Liver (tissue), 9 donors: ENCODE results near the gene XXYLT1. TPM values are rescaled to one million over a fixed set of nuclear protein-coding genes. Genes with fewer than 3 reads are reported as not detected.

Source experiments
- DNase-seq: peaks from one replicate; pipeline ENCODE4 v3.0.0-alpha.2; 2017; ENCODE audit warnings: low spot score
- H3K27ac ChIP-seq, 2 donors: one replicate each; pipeline ENCODE4 v1.7.0; 2013; ENCODE audit warnings: inconsistent platforms in 2 of 2, low read length in 2 of 2, control low read depth in 1 of 2, low read depth in 1 of 2, mild to moderate bottlenecking in 1 of 2
- H3K27me3 ChIP-seq, 4 donors: one replicate each; pipeline versions ENCODE4 v1.6.1 to v1.7.0; 2013; ENCODE audit warnings: low read length in 3 of 4, inconsistent platforms in 1 of 4, mild to moderate bottlenecking in 1 of 4, moderate library complexity in 1 of 4; ENCODE audit not compliant: control insufficient read depth in 4 of 4, insufficient read depth in 4 of 4
- H3K36me3 ChIP-seq, 4 donors: one replicate each; pipeline versions ENCODE4 v1.6.1 to v1.7.0; 2013; ENCODE audit warnings: low read length in 3 of 4, mild to moderate bottlenecking in 3 of 4, low read depth in 1 of 4, moderate library complexity in 1 of 4; ENCODE audit not compliant: control insufficient read depth in 4 of 4, insufficient read depth in 3 of 4
- H3K4me1 ChIP-seq, 4 donors: one replicate each; pipeline versions ENCODE4 v1.6.1 to v1.7.0; 2013; ENCODE audit warnings: low read length in 3 of 4, mild to moderate bottlenecking in 3 of 4, moderate library complexity in 1 of 4; ENCODE audit not compliant: control insufficient read depth in 4 of 4, insufficient read depth in 4 of 4
- H3K4me3 ChIP-seq, 3 donors: one replicate each; pipeline versions ENCODE4 v1.6.1 to v1.7.0; 2013; ENCODE audit warnings: low read length in 3 of 3, control low read depth in 1 of 3, low read depth in 1 of 3, mild to moderate bottlenecking in 1 of 3
- H3K9ac ChIP-seq, 2 donors: one replicate each; pipeline ENCODE4 v1.7.0; 2013; ENCODE audit warnings: low read length in 2 of 2, mild to moderate bottlenecking in 2 of 2, moderate library complexity in 2 of 2, control low read depth in 1 of 2, low read depth in 1 of 2
- H3K9me3 ChIP-seq, 4 donors: one replicate each; pipeline versions ENCODE4 v1.6.1 to v1.7.0; 2013; ENCODE audit warnings: low read length in 3 of 4; ENCODE audit not compliant: control insufficient read depth in 4 of 4
- CTCF ChIP-seq: fragments of 150-350 bp; IDR thresholded peaks from 2 replicates; pipeline ENCODE4 v1.5.1; 2017; ENCODE audit warnings: improper control_type of control experiment, low read depth, low read length; ENCODE audit not compliant: missing input control
- EGR1 ChIP-seq, 2 donors: IDR thresholded peaks; 2 replicates each; pipeline ENCODE4 v1.6.1; 2016 to 2018; ENCODE audit warnings: antibody characterized with exemption in 2 of 2, low read depth in 2 of 2
- FOXA1 ChIP-seq: IDR thresholded peaks from 2 replicates; pipeline ENCODE4 v1.6.1; 2016; ENCODE audit warnings: antibody characterized with exemption
- FOXA2 ChIP-seq: IDR thresholded peaks from 2 replicates; pipeline ENCODE4 v1.6.1; 2016; ENCODE audit warnings: antibody characterized with exemption
- GABPA ChIP-seq, 2 donors: IDR thresholded peaks in 1 of 2; conservative IDR thresholded peaks in 1 of 2; 2 replicates each; pipeline ENCODE4 v1.6.1; 2016; ENCODE audit warnings: antibody characterized with exemption in 2 of 2, mild to moderate bottlenecking in 1 of 2, moderate library complexity in 1 of 2
- HNF4A ChIP-seq, 2 donors: conservative IDR thresholded peaks; 2 replicates each; pipeline ENCODE4 v1.6.1; 2016; ENCODE audit warnings: antibody characterized with exemption in 2 of 2, mild to moderate bottlenecking in 2 of 2
- HNF4G ChIP-seq: IDR thresholded peaks from 2 replicates; pipeline ENCODE4 v1.6.1; 2016; ENCODE audit warnings: antibody characterized with exemption
- JUND ChIP-seq, 2 donors: IDR thresholded peaks; 2 replicates each; pipeline ENCODE4 v1.6.1; 2016; ENCODE audit warnings: antibody characterized with exemption in 2 of 2
- MAX ChIP-seq: IDR thresholded peaks from 2 replicates; pipeline ENCODE4 v1.6.1; 2016; ENCODE audit warnings: antibody characterized with exemption
- NR2F2 ChIP-seq: IDR thresholded peaks from 2 replicates; pipeline ENCODE4 v1.6.1; 2016; ENCODE audit warnings: antibody characterized with exemption
- RAD21 ChIP-seq, 2 donors: IDR thresholded peaks; 2 replicates each; pipeline ENCODE4 v1.6.1; 2016; ENCODE audit warnings: antibody characterized with exemption in 2 of 2, mild to moderate bottlenecking in 2 of 2
- RXRA ChIP-seq, 2 donors: IDR thresholded peaks; 2 replicates each; pipeline ENCODE4 v1.6.1; 2017 to 2018; ENCODE audit warnings: antibody characterized with exemption in 2 of 2, mild to moderate bottlenecking in 1 of 2
- SP1 ChIP-seq: IDR thresholded peaks from 2 replicates; pipeline ENCODE4 v1.6.1; 2018; ENCODE audit warnings: antibody characterized with exemption, mild to moderate bottlenecking
- TAF1 ChIP-seq: conservative IDR thresholded peaks from 2 replicates; pipeline ENCODE4 v1.6.1; 2016; ENCODE audit warnings: antibody characterized with exemption, mild to moderate bottlenecking
- YY1 ChIP-seq: IDR thresholded peaks from 2 replicates; pipeline ENCODE4 v1.6.1; 2016; ENCODE audit warnings: antibody characterized with exemption, mild to moderate bottlenecking
- ZBTB33 ChIP-seq: IDR thresholded peaks from 2 replicates; pipeline ENCODE4 v1.6.1; 2016; ENCODE audit warnings: antibody characterized with exemption
- WGBS: extraction: QIAGEN DNeasy Blood & Tissue Kit; methylation state at CpG from one replicate; pipeline ENCODE4 v1.1.7; 2013; 5-methylcytosine and 5-hydroxymethylcytosine counted together
- polyA plus RNA-seq, 2 donors: library from polyadenylated mRNA; stranded (reverse) in 1 of 2; unstranded in 1 of 2; fragments of 200-250 nt in 1 of 2; fragments of >200 nt in 1 of 2; fragmentation: Nextera tagmentation in 1 of 2; extraction: Ambion mirVana in 1 of 2; gene quantifications; one replicate each; pipeline versions ENCODE4 v1.2.1 to v1.2.3, GENCODE V29; 2013 to 2015
- total RNA-seq, 2 donors: library from RNA; depleted of rRNA; stranded (reverse); fragments of >200 nt; gene quantifications; one replicate each; pipeline ENCODE4 v1.2.3, GENCODE V29; 2014
- TF ChIP-seq, protein P1 (sequence below): IDR thresholded peaks from 2 replicates; pipeline ENCODE4 v1.6.1; 2016; ENCODE audit warnings: antibody characterized with exemption, mild to moderate bottlenecking
- TF ChIP-seq, protein P2 (sequence below): IDR thresholded peaks from 2 replicates; pipeline ENCODE4 v1.6.1; 2016; ENCODE audit warnings: antibody characterized with exemption
- donor health status: healthy.
- donor health status: healthy.
- donor health status: healthy.
- donor health status: healthy.
- donor health status: healthy.

The XXYLT1 gene
- total and polyA plus RNA-seq, 4 donors, result 0.93 to 7.6 (median 2.8) TPM

DNA sequence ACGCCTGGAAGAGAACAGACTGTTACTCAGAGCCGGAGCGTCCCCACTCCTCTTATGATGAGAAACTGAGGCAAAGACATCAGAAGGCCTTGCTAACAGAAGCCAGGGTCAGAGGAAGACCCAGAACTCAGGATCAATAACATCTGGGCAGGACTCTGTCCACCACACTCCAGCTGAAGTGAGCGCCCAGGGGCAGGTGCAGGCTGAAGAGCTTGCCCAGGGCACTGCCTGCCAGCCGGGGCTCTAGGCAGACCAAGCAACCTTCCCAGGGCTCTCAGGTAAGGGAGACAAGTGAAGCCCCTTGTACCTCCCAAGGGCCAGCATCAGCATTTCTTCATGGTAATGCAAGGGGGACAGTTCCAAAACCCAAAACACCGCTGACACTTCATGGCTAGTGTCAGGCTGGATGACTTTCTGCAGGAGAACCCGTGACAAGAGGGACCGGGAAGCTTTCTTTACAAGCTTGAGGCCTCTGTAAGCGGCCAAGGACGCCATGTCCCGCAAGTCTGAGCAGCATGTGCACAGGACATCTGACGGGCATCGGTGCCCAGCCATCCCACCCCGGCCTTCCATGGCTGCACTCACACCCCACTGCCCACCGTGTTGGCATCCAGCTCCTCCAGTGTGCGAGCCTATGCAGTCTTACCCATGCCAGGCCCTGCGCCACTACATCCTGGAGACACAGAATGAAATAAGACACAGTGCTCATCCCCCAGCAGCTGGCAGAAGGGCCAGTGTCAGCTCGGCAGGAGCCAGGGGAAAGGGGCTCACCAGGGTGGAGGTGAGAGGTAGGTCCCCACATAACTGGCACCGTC, 14.1 kb downstream of the XXYLT1 start:
- H3K4me3 ChIP-seq, result no peak overlapping the region
- no peak overlapping the region for H3K27ac ChIP-seq
- TF ChIP-seq JUND (IDR thresholded peaks at IDR 0.05) (no peak), FOXA1 (no peak), EGR1 (IDR thresholded peaks at IDR 0.05; ENCODE audit: low read depth in 2 of 2) (no peak), GABPA (IDR thresholded peaks at IDR 0.05 in 1 of 2, conservative IDR thresholded peaks at IDR 0.05 in 1 of 2) (no peak), HNF4A (conservative IDR thresholded peaks at IDR 0.05) (no peak), CTCF (no peak), MAX (no peak), SP1 (no peak), FOXA2 (no peak), RXRA (IDR thresholded peaks at IDR 0.05) (no peak), YY1 (no peak), ZBTB33 (no peak), NR2F2 (no peak), HNF4G (no peak), RAD21 (IDR thresholded peaks at IDR 0.05) (no peak), TAF1 (no peak)
- TF ChIP-seq, protein P1, sequence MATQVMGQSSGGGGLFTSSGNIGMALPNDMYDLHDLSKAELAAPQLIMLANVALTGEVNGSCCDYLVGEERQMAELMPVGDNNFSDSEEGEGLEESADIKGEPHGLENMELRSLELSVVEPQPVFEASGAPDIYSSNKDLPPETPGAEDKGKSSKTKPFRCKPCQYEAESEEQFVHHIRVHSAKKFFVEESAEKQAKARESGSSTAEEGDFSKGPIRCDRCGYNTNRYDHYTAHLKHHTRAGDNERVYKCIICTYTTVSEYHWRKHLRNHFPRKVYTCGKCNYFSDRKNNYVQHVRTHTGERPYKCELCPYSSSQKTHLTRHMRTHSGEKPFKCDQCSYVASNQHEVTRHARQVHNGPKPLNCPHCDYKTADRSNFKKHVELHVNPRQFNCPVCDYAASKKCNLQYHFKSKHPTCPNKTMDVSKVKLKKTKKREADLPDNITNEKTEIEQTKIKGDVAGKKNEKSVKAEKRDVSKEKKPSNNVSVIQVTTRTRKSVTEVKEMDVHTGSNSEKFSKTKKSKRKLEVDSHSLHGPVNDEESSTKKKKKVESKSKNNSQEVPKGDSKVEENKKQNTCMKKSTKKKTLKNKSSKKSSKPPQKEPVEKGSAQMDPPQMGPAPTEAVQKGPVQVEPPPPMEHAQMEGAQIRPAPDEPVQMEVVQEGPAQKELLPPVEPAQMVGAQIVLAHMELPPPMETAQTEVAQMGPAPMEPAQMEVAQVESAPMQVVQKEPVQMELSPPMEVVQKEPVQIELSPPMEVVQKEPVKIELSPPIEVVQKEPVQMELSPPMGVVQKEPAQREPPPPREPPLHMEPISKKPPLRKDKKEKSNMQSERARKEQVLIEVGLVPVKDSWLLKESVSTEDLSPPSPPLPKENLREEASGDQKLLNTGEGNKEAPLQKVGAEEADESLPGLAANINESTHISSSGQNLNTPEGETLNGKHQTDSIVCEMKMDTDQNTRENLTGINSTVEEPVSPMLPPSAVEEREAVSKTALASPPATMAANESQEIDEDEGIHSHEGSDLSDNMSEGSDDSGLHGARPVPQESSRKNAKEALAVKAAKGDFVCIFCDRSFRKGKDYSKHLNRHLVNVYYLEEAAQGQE, result no peak
- TF ChIP-seq, protein P2, sequence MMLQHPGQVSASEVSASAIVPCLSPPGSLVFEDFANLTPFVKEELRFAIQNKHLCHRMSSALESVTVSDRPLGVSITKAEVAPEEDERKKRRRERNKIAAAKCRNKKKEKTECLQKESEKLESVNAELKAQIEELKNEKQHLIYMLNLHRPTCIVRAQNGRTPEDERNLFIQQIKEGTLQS, result no peak
- H3K27me3 ChIP-seq, result no peaks in the 10 kb centered on the region
- H3K36me3 ChIP-seq, result no peaks in the 10 kb centered on the region
- 96% methylated on average over 19 of the region's 19 CpGs for WGBS
- H3K9me3 ChIP-seq, result no peaks in the 10 kb centered on the region
- peaks cover 2 to 16% (median 8%) of the 10 kb centered on the region in 4 donors for H3K4me1 ChIP-seq
- peak; percentile 21 for DNase-seq
- H3K9ac ChIP-seq, result no peak overlapping the region
